ENCODE results near the gene CLCNKA.
"Not testable (repeated sequence)": the region's sequence is repeated elsewhere in the genome, so short reads cannot be mapped to it uniquely, and the experiment has no call there.

Gene CLCNKA

DNA sequence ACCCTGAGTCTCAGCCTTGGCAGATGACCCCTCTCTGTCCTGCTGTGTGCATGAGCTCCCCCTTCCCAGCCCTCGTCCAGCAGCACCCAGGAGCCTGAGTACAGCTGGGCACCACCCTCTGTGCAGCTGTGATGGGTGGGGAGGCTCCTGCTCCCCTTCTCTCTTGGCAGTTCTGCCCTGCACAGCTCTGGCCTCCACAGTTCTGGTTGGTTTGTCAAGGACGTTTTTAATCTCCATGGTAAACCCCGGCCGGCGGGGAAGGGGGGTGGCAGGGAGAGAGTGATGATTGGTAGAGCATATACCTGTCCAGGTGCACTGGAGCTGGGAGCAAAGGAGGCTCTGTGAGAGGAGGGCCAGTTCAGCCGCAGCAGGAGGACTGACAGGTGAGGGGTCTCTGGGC is at the start of gene CLCNKA:
Gene CLCNKA (plus strand): TSS at position 356 of the 400 bp plus-strand sequence. CDS start 584 bp downstream, outside the sequence.
- Histone ChIP-seq H3K4me1 (ENCODE audit: insufficient read depth, insufficient read length) (peaks cover 17% of the 10 kb centered on the region), H3K36me3 (ENCODE audit: insufficient read depth, insufficient read length, low read length) (no peaks in the 10 kb centered on the region), H3K9me3 (ENCODE audit: insufficient read depth, low read length) (no peaks in the 10 kb centered on the region), H3K27me3 (ENCODE audit: insufficient read depth, insufficient read length) (no peaks in the 10 kb centered on the region), H3K9ac (ENCODE audit: insufficient read length, low read depth) (no peak within 1 kb of the TSS), H3K4me3 (ENCODE audit: insufficient read length, low read depth) (no peak within 1 kb of the TSS)
- DNase-seq (ENCODE audit: low read depth, low spot score) = no peak
- TF ChIP-seq ZNF274 (IDR thresholded peaks at IDR 0.05; ENCODE audit: low read depth, low read length) = no peak

DNA sequence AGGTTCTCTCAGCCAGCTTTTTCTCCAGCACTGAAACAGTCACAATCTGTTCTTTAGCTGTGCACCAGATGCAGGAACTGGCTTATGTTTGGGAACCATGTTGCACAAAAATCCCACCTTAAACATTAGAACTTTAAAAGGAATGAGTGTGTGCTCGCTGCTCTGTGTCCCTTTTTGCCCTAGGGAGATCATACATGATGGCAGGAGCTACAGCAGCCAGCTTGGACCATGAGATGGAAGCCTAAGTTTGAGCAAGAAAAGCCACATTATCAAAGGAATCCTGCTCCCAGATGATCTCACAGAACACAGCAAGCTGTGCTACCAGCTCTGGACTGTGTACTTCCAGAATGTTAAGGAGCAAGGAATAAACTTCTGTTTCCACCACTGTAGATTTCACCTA is 49.4 kb upstream of the CLCNKA start:
- H3K4me1 ChIP-seq (ENCODE audit: insufficient read depth, insufficient read length) = no peaks in the 10 kb centered on the region
- TF ChIP-seq SUZ12 (IDR thresholded peaks at IDR 0.05; ENCODE audit: extremely low read depth, insufficient read depth, insufficient read length) (no peak), ZNF274 (IDR thresholded peaks at IDR 0.05; ENCODE audit: low read depth, low read length) (no peak), YY1 (IDR thresholded peaks at IDR 0.05; ENCODE audit: insufficient read depth, insufficient read length) (no peak)
- H3K9ac ChIP-seq (ENCODE audit: insufficient read length, low read depth) = no peak overlapping the region
- H3K36me3 ChIP-seq (ENCODE audit: insufficient read depth, insufficient read length, low read length) = peaks cover 37% of the 10 kb centered on the region
- no peaks in the 10 kb centered on the region for H3K9me3 ChIP-seq (ENCODE audit: insufficient read depth, low read length)
- no peaks in the 10 kb centered on the region for H3K27me3 ChIP-seq (ENCODE audit: insufficient read depth, insufficient read length)
- no peak overlapping the region for H3K4me3 ChIP-seq (ENCODE audit: insufficient read length, low read depth)
- DNase-seq (ENCODE audit: low read depth, low spot score) = no peak

DNA sequence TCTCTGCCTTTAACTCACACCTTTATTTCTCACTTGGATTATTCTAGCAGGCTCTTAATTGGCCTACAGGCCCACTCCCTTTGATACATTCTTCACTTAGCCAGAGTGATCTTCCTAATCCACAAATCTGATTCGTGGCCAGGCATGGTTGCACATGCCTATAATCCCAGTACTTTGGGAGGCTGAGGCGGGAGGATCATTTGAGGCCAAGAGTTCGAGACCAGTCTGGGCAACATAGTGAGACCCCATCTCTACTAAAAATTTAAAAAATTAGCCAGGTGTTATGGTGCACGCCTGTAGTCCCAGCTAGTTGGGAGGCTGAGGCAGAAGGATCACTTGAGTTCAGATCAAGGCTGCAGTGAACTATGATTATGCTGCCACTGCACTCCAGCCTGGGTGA is 48.1 kb upstream of the CLCNKA start:
- no peaks in the 10 kb centered on the region for H3K4me1 ChIP-seq (ENCODE audit: insufficient read depth, insufficient read length)
- H3K9ac ChIP-seq (ENCODE audit: insufficient read length, low read depth) = no peak overlapping the region
- no peak overlapping the region for H3K4me3 ChIP-seq (ENCODE audit: insufficient read length, low read depth)
- H3K9me3 ChIP-seq (ENCODE audit: insufficient read depth, low read length) = no peaks in the 10 kb centered on the region
- H3K27me3 ChIP-seq (ENCODE audit: insufficient read depth, insufficient read length) = no peaks in the 10 kb centered on the region
- TF ChIP-seq SUZ12 (IDR thresholded peaks at IDR 0.05; ENCODE audit: extremely low read depth, insufficient read depth, insufficient read length) (no peak), ZNF274 (IDR thresholded peaks at IDR 0.05; ENCODE audit: low read depth, low read length) (no peak), YY1 (IDR thresholded peaks at IDR 0.05; ENCODE audit: insufficient read depth, insufficient read length) (no peak)
- no peak for DNase-seq (ENCODE audit: low read depth, low spot score)
- H3K36me3 ChIP-seq (ENCODE audit: insufficient read depth, insufficient read length, low read length) = peaks cover 30% of the 10 kb centered on the region

DNA sequence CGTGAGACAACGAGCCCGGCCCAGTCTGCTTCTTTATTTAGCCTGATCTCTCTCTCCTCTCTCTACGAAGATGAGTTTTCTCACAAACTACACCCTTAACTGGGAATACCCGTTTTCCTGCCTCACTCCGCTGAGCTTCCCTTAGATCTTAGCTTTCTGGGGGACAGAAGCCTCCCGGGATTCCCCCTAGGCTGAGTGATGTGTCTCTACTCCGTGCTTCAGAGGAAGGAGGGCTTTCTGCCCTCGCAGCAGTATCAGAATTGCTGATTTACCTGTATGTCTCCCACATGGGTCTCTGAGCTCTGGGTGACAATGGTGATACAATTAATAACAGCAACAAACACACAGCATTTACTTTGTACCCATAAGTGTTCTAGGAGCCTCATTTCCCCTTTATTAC is 47.0 kb upstream of the CLCNKA start:
- TF ChIP-seq ZNF274 (IDR thresholded peaks at IDR 0.05; ENCODE audit: low read depth, low read length) = no peak
- TF ChIP-seq SUZ12 (IDR thresholded peaks at IDR 0.05; ENCODE audit: extremely low read depth, insufficient read depth, insufficient read length) = no peak
- no peak for TF ChIP-seq YY1 (IDR thresholded peaks at IDR 0.05; ENCODE audit: insufficient read depth, insufficient read length)
- H3K4me3 ChIP-seq (ENCODE audit: insufficient read length, low read depth) = peak overlapping the region; percentile 45
- peaks cover 20% of the 10 kb centered on the region for H3K36me3 ChIP-seq (ENCODE audit: insufficient read depth, insufficient read length, low read length)

DNA sequence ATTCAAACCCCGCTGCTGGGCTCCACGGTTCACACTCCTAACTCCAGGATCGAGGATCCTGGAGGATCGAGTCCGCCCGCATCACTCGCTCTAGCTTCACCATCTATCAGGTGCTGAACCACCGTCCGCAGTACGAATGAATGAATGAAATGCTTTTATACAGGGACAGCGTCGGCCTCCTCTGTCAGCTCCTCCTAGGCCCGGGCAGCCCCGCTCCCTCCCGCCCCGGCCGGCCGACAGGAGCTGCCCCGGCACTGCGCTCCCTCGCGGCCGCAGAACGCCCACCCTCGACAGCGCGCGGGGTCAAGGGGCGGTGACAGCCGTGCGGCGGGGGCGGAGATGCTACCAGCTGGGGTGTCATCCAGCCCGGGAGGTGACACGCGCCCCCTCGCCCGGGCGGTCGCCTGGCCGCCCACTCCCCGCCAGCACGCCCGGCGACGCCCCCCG is 46.5 kb upstream of the CLCNKA start:
- no peak for DNase-seq (ENCODE audit: low read depth, low spot score)
- TF ChIP-seq ZNF274 (IDR thresholded peaks at IDR 0.05; ENCODE audit: low read depth, low read length) = no peak
- TF ChIP-seq YY1 (IDR thresholded peaks at IDR 0.05; ENCODE audit: insufficient read depth, insufficient read length) = no peak
- no peak for TF ChIP-seq SUZ12 (IDR thresholded peaks at IDR 0.05; ENCODE audit: extremely low read depth, insufficient read depth, insufficient read length)
- no peaks in the 10 kb centered on the region for H3K9me3 ChIP-seq (ENCODE audit: insufficient read depth, low read length)
- no peaks in the 10 kb centered on the region for H3K4me1 ChIP-seq (ENCODE audit: insufficient read depth, insufficient read length)
- no peaks in the 10 kb centered on the region for H3K27me3 ChIP-seq (ENCODE audit: insufficient read depth, insufficient read length)
- H3K9ac ChIP-seq (ENCODE audit: insufficient read length, low read depth) = peak overlapping the region; percentile 52
- peak overlapping the region; percentile 45 for H3K4me3 ChIP-seq (ENCODE audit: insufficient read length, low read depth)
- peaks cover 17% of the 10 kb centered on the region for H3K36me3 ChIP-seq (ENCODE audit: insufficient read depth, insufficient read length, low read length)

More for the DNA sequence above, 47.0 kb upstream of the CLCNKA start:
- Histone ChIP-seq H3K9ac (ENCODE audit: insufficient read length, low read depth) (peak overlapping the region; percentile 52), H3K9me3 (ENCODE audit: insufficient read depth, low read length) (no peaks in the 10 kb centered on the region), H3K4me1 (ENCODE audit: insufficient read depth, insufficient read length) (no peaks in the 10 kb centered on the region), H3K27me3 (ENCODE audit: insufficient read depth, insufficient read length) (no peaks in the 10 kb centered on the region)
- no peak for DNase-seq (ENCODE audit: low read depth, low spot score)

DNA sequence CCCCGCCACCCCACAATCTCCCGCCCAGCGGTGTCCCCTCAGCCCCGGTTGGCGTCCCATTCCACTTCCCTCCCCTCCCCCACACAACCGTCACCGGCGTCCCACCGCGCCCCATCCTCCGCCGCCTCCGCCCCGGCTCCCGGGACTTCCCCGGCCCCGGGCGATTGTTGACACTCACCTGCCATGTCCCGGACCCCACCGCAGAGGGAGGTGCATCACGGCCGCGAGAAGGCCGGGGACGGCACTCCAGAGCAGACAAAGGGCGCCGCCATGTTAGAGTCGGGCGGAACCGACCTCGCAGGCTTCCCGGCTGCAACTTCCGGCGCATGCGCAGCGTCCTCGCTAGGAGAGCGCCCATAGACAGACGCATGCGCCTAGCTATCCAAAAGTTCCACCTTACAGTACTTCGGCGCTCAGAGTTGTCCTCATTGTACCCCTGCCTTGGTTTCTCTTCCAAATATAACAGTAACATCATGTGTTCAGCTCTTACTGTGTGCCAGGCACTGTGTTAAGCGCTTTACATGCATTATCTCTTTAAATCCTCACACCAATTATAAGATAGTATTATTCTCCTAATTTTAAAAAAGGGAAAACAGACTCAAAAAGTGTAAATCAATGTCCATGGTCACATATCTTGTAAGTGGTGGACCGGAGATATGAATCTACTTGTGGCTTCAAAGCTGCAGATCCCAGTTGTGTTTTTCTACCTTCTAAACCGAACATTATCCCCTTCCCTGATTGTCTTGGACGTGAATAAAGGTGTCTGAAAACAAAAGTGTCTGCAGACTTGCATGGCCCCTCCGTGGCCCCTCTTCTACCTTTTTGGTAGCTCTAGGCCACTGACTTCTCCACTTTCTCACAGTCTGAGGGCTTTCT is 45.8 kb upstream of the CLCNKA start, which contains the start of gene ZBTB17:
Gene ZBTB17 (minus strand): TSS at position 297 of the 876 bp plus-strand sequence. CDS start 27,606 bp downstream, outside the sequence.
- Histone ChIP-seq H3K27me3 (ENCODE audit: insufficient read depth, insufficient read length) (no peaks in the 10 kb centered on the region), H3K4me3 (ENCODE audit: insufficient read length, low read depth) (peak within 1 kb of the TSS; percentile 45), H3K4me1 (ENCODE audit: insufficient read depth, insufficient read length) (no peaks in the 10 kb centered on the region), H3K9ac (ENCODE audit: insufficient read length, low read depth) (peak within 1 kb of the TSS; percentile 71), H3K9me3 (ENCODE audit: insufficient read depth, low read length) (no peaks in the 10 kb centered on the region), H3K36me3 (ENCODE audit: insufficient read depth, insufficient read length, low read length) (peaks cover 17% of the 10 kb centered on the region)
- TF ChIP-seq YY1 (IDR thresholded peaks at IDR 0.05; ENCODE audit: insufficient read depth, insufficient read length) (peak; percentile 95), SUZ12 (IDR thresholded peaks at IDR 0.05; ENCODE audit: extremely low read depth, insufficient read depth, insufficient read length) (no peak)
- peak; percentile 82 for DNase-seq (ENCODE audit: low read depth, low spot score)

DNA sequence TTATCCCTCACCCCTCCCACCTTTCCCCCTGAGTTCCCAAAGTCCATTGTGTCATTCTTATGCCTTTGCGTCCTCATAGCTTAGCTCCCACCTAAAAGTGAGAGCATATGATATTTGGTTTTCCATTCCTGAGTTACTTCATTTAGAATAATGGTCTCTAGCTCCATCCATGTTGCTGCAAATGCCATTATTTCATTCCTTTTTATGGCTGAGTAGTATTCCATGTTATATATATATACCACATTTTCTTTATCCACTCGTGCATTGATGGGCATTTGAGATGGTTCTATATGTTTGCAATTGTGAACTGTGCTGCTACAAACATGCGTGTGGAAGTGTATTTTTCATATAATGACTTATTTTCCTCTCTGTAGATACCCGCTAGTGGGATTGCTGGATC is 43.9 kb upstream of the CLCNKA start:
- H3K4me3 ChIP-seq (ENCODE audit: insufficient read length, low read depth); H3K27me3 ChIP-seq (ENCODE audit: insufficient read depth, insufficient read length); H3K36me3 ChIP-seq (ENCODE audit: insufficient read depth, insufficient read length, low read length); DNase-seq (ENCODE audit: low read depth, low spot score); H3K9ac ChIP-seq (ENCODE audit: insufficient read length, low read depth); H3K4me1 ChIP-seq (ENCODE audit: insufficient read depth, insufficient read length): not testable (repeated sequence)
- peaks cover 11% of the 10 kb centered on the region; the same call in 1 of the 2 replicates for H3K9me3 ChIP-seq (ENCODE audit: insufficient read depth, low read length)
